Natural killer cell (primary cell): ENCODE data around the gene HEXD. TPM values are rescaled to one million over a fixed set of nuclear protein-coding genes. Genes with fewer than 3 reads are reported as not detected.
"Not testable (repeated sequence)": the region's sequence is repeated elsewhere in the genome, so short reads cannot be mapped to it uniquely, and the experiment has no call there.

Experiments
- ATAC-seq, 3 donors: fragments of 150-1000 bp in 2 of 3; fragments of 200-7000 bp in 1 of 3; cut with Tn5 transposase; 1 replicate in 1 of 3; 2 replicates in 2 of 3; pipeline ENCODE4 v1.10.0; 2021; ENCODE audit warnings: mild to moderate bottlenecking in 2 of 3, moderate library complexity in 2 of 3
- DNase-seq, 2 donors: peaks; one replicate each; pipeline versions ENCODE4 v3.0.0 to v3.0.0-alpha.2; 2013 to 2021; ENCODE audit warnings: mixed read lengths in 1 of 2
- H3K27ac ChIP-seq: one replicate; pipeline ENCODE4 v1.5.1; 2013; ENCODE audit warnings: mild to moderate bottlenecking, low read length
- H3K27me3 ChIP-seq: one replicate; pipeline ENCODE4 v1.6.1; 2013; ENCODE audit warnings: low read length; ENCODE audit not compliant: control insufficient read depth, insufficient read depth
- H3K36me3 ChIP-seq: one replicate; pipeline ENCODE4 v1.6.1; 2013; ENCODE audit warnings: low read length; ENCODE audit not compliant: control insufficient read depth, insufficient read depth
- H3K4me1 ChIP-seq: one replicate; pipeline ENCODE4 v1.6.1; 2013; ENCODE audit warnings: low read length; ENCODE audit not compliant: control insufficient read depth, insufficient read depth
- H3K4me3 ChIP-seq: one replicate; pipeline ENCODE4 v1.5.1; 2013; ENCODE audit warnings: low read length
- H3K9me3 ChIP-seq: one replicate; pipeline ENCODE4 v1.6.1; 2013; ENCODE audit warnings: low read length; ENCODE audit not compliant: control insufficient read depth, insufficient read depth
- H3K27ac Mint-ChIP-seq, 2 donors: one replicate each; pipeline ENCODE4 v1.8.0; 2022; ENCODE audit warnings: mild to moderate bottlenecking in 2 of 2, mixed read lengths in 2 of 2, moderate library complexity in 1 of 2
- H3K27me3 Mint-ChIP-seq, 2 donors: one replicate each; pipeline ENCODE4 v1.8.0; 2022; ENCODE audit warnings: low read depth in 2 of 2, mixed read lengths in 2 of 2
- H3K36me3 Mint-ChIP-seq: one replicate; pipeline ENCODE4 v1.8.0; 2022; ENCODE audit warnings: mixed read lengths
- H3K4me1 Mint-ChIP-seq, 2 donors: one replicate each; pipeline ENCODE4 v1.8.0; 2022; ENCODE audit warnings: mixed read lengths in 2 of 2
- H3K4me3 Mint-ChIP-seq: one replicate; pipeline ENCODE4 v1.8.0; 2022; ENCODE audit warnings: mild to moderate bottlenecking, moderate library complexity, mixed read lengths
- H3K9me3 Mint-ChIP-seq, 2 donors: one replicate each; pipeline ENCODE4 v1.8.0; 2022; ENCODE audit warnings: mixed read lengths in 2 of 2
- CTCF ChIP-seq: fragments of 200-600 bp; IDR thresholded peaks from one replicate; pipeline ENCODE4 v1.8.0; 2022; ENCODE audit warnings: antibody characterized with exemption
- WGBS: methylation state at CpG from one replicate; pipeline ENCODE4 v1.1.7; 2013; ENCODE audit warnings: missing lambda C conversion rate; ENCODE audit not compliant: insufficient coverage; 5-methylcytosine and 5-hydroxymethylcytosine counted together
- intact Hi-C: fragments of 100-400 bp; cut with micrococcal nuclease; formaldehyde crosslinking; loops from one replicate; pipeline ENCODE4 v1.14.2; 2022
- total RNA-seq, 4 donors: library from RNA; stranded (reverse); fragments of 120-200 nt in 1 of 4; gene quantifications; one replicate each; pipeline versions ENCODE4 v1.2.3 to v1.2.4, GENCODE V29; 2013 to 2022

HEXD gene
- total RNA-seq, 3 donors from 2014 or later (not counting 1 experiment from before 2014, with no cell fraction given), result 35.7 to 57.4 (median 51.5) TPM

- intact Hi-C loops, result no loop called here
- H3K27ac Mint-ChIP-seq, result no peak overlapping the region
- no peaks in the 10 kb centered on the region for H3K9me3 Mint-ChIP-seq
- no peaks in the 10 kb centered on the region for H3K36me3 ChIP-seq
- no peak for TF ChIP-seq CTCF
- no peaks in the 10 kb centered on the region for H3K36me3 Mint-ChIP-seq
- peaks cover 7% of the 10 kb centered on the region for H3K27me3 ChIP-seq
- H3K4me1 Mint-ChIP-seq, result peaks cover 8 to 13% of the 10 kb centered on the region in 2 donors
- no peaks in the 10 kb centered on the region for H3K9me3 ChIP-seq
- H3K4me3 Mint-ChIP-seq, result no peak overlapping the region
- peaks cover 9 to 20% of the 10 kb centered on the region in 2 donors for H3K27me3 Mint-ChIP-seq
- no peaks in the 10 kb centered on the region for H3K4me1 ChIP-seq
- ATAC-seq, result no peak
- no peak overlapping the region for H3K4me3 ChIP-seq
- WGBS, result 71% methylated on average over 23 of the region's 23 CpGs
- no peak overlapping the region for H3K27ac ChIP-seq
- no peak for DNase-seq
Measured at GRCh38 chr17:82380860-82381702, 37.1 kb upstream of the HEXD start.

GRCh38 chr17:82381703-82382009 lies 36.5 kb upstream of the HEXD start:
- H3K27ac ChIP-seq, ATAC-seq, H3K4me3 ChIP-seq, H3K36me3 Mint-ChIP-seq, H3K9me3 ChIP-seq, intact Hi-C loops, H3K36me3 ChIP-seq, H3K27ac Mint-ChIP-seq, H3K4me1 ChIP-seq, DNase-seq, H3K9me3 Mint-ChIP-seq, H3K4me3 Mint-ChIP-seq: not testable (repeated sequence)
- H3K4me1 Mint-ChIP-seq, result peaks cover 8 to 13% of the 10 kb centered on the region in 2 donors
- H3K27me3 Mint-ChIP-seq, result peaks cover 9 to 23% of the 10 kb centered on the region in 2 donors
- WGBS, result 80% methylated on average over 8 of the region's 10 CpGs
- H3K27me3 ChIP-seq, result peaks cover 11% of the 10 kb centered on the region

- DNase-seq, H3K4me3 Mint-ChIP-seq, intact Hi-C loops, H3K4me3 ChIP-seq, H3K36me3 Mint-ChIP-seq, H3K9me3 ChIP-seq, H3K36me3 ChIP-seq, ATAC-seq, H3K27ac ChIP-seq, H3K4me1 ChIP-seq, H3K27ac Mint-ChIP-seq, H3K9me3 Mint-ChIP-seq: not testable (repeated sequence)
- WGBS, result 91% methylated on average over 21 of the region's 21 CpGs
- H3K27me3 Mint-ChIP-seq, result peaks cover 9 to 20% of the 10 kb centered on the region in 2 donors
- peaks cover 15% of the 10 kb centered on the region for H3K27me3 ChIP-seq
- peaks cover 8 to 13% of the 10 kb centered on the region in 2 donors for H3K4me1 Mint-ChIP-seq
Measured at GRCh38 chr17:82382220-82382932, 35.8 kb upstream of the HEXD start.

- Histone ChIP-seq H3K9me3 (no peaks in the 10 kb centered on the region), H3K27ac (no peak overlapping the region), H3K4me1 (peaks cover 5% of the 10 kb centered on the region), H3K36me3 (no peaks in the 10 kb centered on the region), H3K27me3 (peaks cover 15% of the 10 kb centered on the region), H3K4me3 (no peak overlapping the region)
- ATAC-seq, result no peak
- H3K27me3 Mint-ChIP-seq, result peaks cover 9 to 20% of the 10 kb centered on the region in 2 donors
- no peak for DNase-seq
- no peak overlapping the region for H3K4me3 Mint-ChIP-seq
- TF ChIP-seq CTCF, result no peak
- H3K9me3 Mint-ChIP-seq, result no peaks in the 10 kb centered on the region
- H3K27ac Mint-ChIP-seq, result no peak overlapping the region
- WGBS, result 84% methylated on average over 11 of the region's 11 CpGs
- H3K36me3 Mint-ChIP-seq, result no peaks in the 10 kb centered on the region
- intact Hi-C loops, result no loop called here
- peaks cover 8 to 18% of the 10 kb centered on the region in 2 donors for H3K4me1 Mint-ChIP-seq
Measured at GRCh38 chr17:82382933-82383255, 35.3 kb upstream of the HEXD start.
